ENCODE measurements around the gene SMIM44.
"Not testable (repeated sequence)": the region's sequence is repeated elsewhere in the genome, so short reads cannot be mapped to it uniquely, and the experiment has no call there.

SMIM44 gene

DNA sequence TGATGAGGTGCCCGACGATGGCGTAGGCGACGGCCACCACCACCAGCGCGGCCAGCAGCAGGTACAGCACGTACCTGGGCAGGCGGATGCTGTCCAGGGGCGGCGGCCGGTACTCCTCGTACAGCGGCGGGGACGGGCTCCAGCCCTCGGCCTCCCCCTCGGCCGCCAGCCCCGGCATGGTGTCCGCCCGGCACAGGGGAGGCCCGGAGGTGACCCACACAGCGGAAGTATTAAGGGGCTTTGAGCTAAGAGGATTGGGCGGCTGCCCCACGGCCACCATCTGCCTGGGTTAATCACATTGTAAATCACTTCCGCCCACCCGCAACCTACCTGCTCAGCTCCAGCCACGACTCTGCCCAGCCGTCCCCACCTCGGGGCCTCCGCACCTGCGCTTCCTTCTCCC lies at the start of gene SMIM44:
Gene SMIM44, minus strand, starts transcription at position 216 of the 403 bp plus-strand sequence. Its CDS starts 38 bp downstream, at position 178.
- DNase-seq (ENCODE audit: low read depth in 2 of 2), result no peak

DNA sequence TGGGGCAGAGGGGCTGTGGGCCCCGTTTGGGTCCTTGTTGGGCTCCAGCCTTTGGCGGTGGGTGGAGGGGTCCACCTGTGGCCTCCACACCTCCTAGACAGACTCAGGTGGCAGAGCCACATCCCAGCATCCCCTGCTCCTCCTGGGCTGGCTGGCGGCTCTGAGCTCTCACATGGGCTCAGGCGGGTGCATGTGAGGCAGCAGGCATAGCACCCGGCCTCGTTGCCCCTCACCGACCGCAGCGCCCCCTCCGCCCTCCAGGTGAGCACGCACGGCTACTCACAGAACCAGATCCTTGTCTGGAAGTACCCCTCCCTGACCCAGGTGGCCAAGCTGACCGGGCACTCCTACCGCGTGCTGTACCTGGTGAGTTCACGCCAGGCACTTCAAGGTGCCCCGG lies 49.8 kb upstream of the SMIM44 start:
- no peak for DNase-seq (ENCODE audit: low read depth in 2 of 2)

DNA sequence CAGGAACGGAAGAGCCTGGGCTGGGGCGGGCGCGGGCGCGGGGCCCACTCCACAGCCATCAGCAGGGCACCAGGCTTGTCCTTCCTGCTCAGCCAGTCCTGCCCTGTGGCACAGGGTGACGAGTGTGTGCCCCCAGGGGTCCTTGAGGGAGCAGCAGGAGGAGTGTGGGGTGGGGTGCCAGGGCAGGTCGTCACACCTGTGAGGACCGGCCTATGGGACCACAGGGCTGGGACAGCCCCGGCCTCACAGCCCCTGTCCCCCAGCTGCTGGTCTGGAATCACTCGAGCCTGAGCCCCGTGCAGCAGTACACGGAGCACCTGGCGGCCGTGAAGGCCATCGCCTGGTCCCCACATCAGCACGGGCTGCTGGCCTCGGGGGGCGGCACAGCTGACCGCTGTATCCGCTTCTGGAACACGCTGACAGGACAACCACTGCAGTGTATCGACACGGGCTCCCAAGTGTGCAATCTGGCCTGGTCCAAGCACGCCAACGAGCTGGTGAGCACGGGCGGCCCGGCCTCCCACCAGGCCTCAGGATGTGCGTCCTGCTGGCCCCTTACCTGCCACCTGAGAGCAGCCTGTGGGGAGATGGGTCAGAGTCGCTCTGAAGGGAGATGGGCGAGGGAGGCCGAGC lies 49.0 kb upstream of the SMIM44 start:
- DNase-seq (ENCODE audit: low read depth in 2 of 2), result no peak

DNA sequence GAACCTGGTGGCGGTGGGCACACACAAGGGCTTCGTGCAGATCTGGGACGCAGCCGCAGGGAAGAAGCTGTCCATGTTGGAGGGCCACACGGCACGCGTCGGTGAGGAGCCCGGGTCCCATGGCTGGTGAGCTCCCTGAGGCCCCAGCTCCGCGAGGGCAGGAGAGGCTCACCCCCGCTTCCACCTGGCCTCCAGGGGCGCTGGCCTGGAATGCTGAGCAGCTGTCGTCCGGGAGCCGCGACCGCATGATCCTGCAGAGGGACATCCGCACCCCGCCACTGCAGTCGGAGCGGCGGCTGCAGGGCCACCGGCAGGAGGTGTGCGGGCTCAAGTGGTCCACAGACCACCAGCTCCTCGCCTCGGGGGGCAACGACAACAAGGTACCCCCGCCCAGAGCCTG lies 48.5 kb upstream of the SMIM44 start:
- DNase-seq (ENCODE audit: low read depth in 2 of 2), result no peak

DNA sequence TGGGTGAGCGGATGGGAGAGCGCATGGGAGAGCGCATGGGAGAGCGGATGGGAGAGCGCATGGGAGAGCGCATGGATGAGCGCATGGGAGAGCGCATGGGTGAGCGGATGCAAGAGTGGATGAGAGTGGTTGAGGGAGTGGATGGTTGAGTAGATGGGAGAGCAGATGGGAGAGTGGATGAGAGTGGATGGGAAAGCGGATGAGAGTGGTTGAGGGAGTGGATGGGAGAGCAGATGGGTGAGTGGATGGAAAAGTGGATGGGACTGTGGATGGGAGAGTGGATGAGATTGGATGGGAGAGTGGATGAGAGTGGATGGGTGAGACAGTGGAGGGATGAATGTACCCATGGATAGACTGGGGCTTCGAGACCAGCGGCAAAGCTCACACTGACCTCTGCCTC lies 47.1 kb upstream of the SMIM44 start:
- no peak for DNase-seq (ENCODE audit: low read depth in 2 of 2)

DNA sequence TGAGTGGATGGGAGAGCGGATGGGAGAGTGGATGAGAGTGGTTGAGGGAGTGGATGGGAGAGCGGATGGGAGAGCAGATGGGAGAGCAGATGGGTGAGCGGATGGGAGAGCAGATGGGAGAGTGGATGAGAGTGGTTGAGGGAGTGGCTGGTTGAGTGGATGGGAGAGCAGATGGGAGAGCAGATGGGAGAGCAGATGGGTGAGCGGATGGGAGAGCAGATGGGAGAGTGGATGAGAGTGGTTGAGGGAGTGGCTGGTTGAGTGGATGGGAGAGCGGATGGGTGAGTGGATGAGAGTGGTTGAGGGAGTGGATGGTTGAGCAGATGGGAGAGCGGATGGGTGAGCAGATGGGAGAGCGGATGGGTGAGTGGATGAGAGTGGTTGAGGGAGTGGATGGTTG lies 46.1 kb upstream of the SMIM44 start:
- DNase-seq (ENCODE audit: low read depth in 2 of 2), result not testable (repeated sequence)

DNA sequence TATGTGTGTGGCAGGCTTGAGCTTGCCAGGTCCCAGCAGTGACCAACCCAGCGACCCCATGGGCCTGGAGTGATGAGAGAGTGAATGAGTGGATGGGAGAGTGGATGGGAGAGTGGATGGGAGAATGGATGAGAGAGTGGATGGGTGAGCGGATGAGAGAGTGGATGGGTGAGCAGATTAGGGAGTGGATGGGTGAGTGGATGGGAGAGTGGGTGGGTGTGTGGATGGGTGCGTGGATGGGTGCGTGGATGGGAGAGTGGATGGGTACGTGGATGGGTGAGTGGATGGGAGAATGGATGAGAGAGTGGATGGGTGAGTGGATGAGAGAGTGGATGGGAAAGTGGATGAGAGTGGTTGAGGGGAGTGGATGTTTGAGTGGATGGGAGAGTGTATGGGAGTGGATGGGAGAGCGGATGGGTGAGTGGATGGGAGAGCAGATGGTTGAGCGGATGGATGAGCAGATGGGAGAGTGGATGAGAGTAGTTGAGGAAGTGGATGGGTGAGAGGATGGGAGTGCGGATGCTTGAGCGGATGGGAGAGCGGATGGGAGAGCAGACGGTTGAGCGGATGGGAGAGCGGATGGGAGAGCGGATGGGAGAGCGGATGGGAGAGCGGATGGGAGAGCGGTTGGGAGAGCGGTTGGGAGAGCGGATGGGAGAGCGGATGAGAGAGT lies 45.4 kb upstream of the SMIM44 start:
- no peak for DNase-seq (ENCODE audit: low read depth in 2 of 2)

DNA sequence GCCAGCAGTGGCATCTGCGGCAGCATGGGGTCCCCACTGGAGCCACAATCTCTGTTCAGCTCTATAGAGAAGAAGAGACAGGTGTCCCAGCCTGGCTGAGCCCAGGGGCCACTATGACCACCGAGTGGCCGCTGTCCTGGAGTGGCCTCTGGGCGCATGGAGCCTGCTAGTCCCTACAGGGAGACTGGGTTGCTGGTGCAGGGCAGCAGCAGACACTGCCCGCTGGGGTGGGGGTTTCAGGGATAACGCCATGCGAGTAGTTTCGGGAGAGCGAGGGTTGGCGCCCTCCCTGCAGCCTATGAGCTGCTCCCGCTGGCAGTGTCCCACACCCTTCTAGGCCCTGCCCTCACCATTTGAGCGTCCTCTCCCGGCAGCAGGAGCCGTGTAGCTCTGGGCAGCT lies 44.8 kb upstream of the SMIM44 start:
- DNase-seq (ENCODE audit: low read depth in 2 of 2), result no peak

DNA sequence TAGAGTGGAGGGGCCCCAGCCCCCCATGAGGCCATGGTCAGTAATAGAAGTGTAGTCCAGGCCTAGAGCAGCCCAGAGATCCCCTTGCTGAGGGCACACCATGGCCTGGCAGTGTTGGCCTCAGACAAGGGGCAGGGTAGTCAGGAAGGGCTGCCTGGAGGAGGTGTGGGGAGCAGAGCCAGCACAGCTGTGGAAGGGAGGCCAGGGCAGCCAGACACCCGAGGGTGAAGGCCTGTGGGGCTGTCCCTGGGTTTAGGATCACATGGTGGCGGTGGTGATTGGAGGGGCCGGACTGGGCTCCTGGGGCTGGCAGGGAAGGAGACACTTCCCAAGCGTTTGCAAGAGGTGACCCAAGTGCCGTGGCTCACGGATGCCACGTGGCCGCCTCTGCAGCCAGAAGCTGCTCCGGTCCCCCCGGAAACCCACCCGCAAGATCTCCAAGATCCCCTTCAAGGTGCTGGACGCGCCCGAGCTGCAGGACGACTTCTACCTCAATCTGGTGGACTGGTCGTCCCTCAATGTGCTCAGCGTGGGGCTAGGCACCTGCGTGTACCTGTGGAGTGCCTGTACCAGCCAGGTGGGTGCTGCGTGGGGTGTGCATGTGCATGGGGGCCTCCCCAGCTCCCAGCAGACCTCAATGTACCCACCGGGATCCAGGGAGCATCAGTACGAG lies 44.1 kb upstream of the SMIM44 start:
- no peak for DNase-seq (ENCODE audit: low read depth in 2 of 2)

DNA sequence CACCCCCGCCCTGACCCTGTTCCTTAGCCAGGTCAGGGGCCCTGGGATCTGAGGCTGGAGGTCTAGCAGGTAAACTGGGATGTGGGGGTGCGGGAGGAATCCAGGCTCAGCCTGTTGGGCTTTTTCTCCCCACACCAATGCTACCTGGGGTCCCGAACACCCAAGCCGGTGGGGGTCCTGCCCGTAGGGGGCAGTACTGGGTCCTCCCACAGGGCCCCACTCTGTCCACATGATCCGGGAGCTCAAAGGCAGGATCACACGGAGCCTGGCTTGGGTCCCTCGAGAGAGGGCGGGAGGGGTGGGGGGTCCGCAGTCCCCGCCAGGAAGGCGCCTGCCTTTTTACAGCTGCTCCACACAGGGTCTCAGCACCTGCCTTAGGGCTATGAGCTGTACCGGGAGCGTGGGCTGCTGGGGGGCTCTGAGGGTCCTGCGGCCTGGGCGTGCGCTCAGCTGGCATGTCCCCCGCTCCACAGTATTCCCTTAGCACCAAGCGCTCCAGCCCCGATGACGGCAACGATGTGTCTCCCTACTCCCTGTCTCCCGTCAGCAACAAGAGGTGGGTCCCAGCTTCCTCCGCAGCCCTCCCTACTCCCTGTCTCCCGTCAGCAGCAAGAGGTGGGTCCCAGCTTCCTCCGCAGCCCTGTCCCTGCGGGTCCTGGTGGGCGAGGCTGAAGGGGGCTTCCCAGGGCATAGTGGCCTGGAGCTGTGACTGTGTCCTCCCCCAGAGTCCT lies 43.4 kb upstream of the SMIM44 start:
- DNase-seq (ENCODE audit: low read depth in 2 of 2), result no peak

DNA sequence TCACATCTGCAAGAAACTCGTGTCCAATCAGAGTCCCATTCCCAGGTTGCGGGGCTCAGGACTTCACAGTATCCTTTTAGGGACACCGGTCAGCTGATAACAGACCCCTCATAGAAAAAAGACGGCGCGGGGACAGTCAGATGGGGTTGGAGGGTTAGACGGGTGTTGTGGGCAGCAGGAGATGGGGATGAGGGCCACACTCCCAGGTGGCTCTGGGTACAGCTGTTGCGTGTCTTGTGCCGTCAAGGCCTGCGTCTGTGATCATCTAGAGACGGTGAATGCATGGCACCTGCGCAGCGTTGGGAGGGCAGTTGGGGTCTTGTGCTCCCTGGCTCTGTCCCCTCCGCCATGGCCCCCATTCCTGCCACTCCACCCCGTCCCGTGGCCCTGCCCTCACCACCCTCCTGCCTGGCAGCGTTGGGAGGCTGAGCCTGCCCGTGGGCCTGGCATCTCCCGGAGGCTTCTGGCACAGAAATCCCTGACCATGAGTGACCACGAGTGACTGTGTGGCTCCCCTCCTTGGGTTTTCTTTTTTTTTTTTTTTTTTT lies 41.7 kb upstream of the SMIM44 start:
- DNase-seq (ENCODE audit: low read depth in 2 of 2), result no peak

DNA sequence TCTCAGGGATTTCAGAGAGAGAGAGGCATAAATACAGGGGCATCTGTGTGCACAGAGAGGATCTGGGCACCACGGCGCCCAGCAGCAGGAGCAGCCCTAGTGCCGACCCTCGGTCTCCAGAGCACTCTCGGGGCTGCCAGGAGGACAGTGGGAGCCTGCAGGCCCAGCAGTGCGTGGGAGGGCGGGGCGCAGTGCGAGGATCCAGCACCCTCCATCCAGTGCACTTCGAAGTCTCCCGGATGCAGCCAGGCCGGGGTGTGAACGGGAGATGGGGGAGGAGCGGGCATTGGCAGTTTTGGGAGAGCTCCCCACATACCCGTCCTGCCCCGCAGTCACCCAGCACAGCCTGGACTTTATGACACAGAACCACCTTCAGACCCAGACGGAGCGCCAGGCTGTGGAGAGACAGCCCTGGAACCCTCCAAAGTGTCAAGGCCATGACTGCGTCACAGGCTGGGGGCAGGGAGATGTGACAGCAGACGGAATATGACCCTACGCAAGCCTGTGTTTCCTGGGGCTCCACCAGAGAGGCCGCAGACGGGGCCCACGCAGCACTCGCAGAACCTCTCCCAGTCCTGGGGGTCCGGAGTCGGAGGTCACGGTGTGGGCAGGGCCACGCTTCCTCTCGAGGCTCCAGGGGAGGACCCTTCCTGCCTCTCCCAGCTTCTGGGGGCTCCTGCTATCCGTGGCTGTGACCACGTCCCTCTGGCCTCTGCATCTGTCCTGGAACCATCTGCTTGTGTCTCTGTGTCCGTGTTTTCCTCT lies 41.0 kb upstream of the SMIM44 start:
- DNase-seq (ENCODE audit: low read depth in 2 of 2), result no peak

DNA sequence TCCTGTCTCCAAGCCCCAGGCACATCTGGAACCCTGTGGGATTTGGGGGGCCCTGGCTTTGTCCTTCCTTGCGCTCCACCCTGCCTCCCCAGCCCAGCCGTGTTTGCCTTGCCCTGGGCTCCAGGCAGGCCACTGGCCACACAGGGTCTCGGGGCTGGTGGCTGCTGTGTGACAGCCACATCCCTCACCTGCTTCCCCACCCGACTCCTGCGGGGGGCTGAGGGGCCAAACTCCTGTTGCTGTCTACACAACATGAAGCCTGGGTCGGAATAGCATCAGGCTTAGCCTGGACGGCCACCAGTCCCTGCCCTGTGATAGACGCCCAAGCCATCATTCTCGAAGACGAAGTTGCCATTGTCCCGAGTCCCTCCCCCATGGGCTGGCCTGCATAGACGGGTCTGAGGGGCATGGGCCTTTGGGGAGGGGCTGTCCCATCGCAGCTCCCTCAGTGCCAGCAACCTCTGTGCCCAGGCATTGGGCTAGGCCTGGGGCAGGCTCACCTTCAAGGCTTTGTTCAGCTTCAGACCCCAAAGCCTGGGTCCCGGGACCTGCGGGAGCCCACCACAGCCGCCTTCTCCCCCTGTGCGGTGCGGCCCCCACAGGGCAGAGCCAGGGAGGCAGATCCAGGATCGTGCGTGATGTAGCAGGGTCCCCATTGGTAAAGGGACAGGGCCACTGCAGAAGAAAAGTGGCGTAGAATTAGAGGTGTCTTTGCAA lies 40.3 kb upstream of the SMIM44 start:
- DNase-seq (ENCODE audit: low read depth in 2 of 2), result no peak

DNA sequence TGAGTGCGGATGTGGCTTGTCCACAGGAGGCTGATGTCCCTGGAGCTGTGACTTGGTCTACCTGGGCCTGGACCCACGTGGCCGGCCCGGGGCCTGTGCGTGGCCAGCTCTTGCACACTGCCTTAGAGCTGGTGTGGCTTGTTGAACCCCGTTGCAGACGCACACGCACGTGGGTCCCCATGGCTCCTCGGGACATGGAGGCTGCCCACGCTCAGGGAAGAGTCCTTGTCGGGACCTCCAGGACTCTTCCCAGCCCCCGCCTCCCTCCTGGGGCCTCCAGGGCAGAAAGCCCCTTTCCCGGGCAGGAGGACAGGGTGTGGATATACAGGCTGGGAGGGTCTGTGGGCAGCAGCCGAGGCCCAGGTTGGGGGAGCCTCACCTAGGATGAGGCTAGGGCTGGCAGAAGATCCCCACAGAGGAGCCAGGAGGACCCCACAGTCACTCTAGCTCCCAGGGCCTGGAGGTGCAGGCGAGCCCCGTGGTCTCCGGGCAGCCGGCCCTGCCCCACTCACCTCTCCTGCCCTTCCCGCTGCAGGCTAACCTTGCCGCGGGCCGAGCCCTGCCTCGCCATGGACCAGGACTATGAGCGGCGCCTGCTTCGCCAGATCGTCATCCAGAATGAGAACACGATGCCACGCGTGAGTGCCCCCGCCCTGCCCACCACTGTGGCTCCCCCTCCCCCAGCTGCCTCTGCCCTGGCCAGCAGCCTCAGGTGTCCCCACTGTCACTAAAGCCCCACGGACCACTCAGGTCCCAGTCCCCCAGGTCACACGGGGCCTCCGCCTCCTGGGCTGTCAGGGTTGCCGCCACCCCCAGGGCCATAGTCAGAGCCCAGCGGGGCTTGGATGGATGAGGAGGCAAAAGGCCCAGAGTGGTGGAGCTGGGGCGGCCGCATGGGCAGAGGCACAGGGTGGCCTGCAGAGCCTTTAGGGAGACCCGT lies 39.5 kb upstream of the SMIM44 start:
- no peak for DNase-seq (ENCODE audit: low read depth in 2 of 2)

DNA sequence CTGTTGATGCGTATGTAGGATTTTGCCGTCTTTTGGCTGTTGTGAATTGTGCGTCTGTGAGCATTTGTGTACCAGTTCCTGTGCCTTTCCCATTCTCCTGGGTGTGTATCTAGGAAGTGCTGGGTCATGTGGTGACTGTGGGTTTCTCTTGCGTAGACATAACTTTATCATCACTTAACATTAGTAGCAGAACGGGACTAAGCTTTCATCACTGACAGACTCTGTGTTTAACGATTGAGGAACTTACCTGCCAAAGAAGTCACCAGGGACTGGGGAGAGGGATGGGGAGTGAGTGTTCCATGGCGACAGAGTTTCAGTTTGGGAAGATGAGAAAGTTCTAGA lies 37.8 kb upstream of the SMIM44 start:
- no peak for DNase-seq (ENCODE audit: low read depth in 2 of 2)

DNA sequence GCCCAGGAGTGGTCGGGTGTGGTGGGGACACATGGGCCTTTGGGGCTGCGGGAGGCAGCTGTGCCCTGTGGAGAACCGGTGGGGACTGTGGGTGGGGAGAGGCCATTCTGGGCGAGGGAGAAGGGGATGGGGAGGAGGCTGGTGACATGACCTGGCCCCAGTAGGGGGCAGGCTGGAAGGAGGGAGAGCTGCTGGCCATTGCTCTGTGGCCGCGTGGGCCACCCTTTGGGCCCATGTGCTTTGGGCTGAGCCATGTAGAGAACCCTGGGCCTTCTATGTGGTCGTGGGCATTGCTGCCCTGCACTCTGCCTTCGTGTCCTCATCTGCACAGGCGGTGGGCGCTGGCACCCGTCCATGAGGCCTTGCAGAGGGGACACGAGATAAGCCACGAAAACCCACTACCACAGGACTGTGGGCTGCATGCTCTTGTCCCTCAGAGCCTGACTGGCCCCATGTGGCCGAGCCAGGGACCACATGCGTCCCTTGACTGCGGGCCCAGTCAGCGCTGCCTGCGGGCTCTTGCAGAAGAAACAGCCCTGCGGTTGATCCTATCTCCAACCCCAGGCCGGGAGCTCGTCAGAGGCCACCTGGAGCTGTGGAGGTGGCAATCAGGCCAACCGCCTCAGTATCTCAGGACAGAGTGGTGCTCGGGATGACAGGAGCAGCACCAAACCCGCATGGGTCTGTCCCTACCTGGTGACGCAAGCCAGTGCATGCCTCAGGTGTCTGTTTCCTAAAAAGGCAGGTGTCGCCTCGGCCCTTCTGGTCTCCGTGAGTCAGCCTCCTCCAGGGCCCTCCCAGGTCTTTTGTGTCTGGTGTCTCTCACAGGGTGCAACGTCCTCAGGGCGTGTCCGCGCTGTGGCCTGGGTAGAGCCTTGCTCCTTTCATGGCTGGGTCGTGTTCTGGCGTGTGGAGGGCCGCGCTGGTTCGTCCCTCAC lies 37.2 kb upstream of the SMIM44 start:
- DNase-seq (ENCODE audit: low read depth in 2 of 2), result no peak

DNA sequence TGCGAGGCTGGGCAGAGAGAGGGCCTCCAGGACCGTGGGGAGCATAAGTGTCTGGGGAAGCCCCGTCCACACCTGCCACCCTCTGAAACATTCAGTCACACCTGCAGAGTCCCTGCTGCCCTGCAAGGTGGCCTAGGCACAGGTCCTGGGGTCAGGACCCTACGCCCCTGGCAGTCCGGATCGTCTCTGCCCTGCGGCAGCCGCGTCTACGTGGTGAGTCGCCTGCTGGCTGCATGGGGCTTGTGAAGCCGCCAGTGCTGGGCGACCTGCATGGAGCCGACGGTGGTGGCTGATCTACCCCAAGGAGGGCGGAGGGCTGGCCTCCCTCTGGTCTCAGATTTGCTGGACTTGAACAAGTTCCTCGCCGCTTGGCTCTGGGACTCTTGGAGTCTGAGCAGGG lies 35.9 kb upstream of the SMIM44 start:
- no peak for DNase-seq (ENCODE audit: low read depth in 2 of 2)

DNA sequence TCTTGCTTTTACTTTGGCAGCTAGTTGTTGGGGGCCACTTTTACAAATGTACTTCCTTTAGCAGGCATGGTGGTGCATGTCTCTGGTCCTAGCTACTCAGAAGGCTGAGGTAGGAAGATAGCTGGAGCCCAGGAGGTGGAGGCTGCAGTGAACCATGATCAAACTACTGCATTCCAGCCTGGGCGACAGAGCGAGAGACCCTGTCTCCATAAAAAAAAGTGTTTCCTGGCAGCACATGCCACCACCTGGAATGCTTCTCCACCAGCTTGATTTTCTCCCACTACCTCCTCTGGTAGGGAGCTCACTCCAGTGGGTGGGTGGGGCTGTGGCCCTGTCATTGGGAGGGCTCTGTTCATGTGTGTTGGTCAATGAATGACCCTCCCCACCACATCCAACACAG lies 35.4 kb upstream of the SMIM44 start:
- no peak for DNase-seq (ENCODE audit: low read depth in 2 of 2)

DNA sequence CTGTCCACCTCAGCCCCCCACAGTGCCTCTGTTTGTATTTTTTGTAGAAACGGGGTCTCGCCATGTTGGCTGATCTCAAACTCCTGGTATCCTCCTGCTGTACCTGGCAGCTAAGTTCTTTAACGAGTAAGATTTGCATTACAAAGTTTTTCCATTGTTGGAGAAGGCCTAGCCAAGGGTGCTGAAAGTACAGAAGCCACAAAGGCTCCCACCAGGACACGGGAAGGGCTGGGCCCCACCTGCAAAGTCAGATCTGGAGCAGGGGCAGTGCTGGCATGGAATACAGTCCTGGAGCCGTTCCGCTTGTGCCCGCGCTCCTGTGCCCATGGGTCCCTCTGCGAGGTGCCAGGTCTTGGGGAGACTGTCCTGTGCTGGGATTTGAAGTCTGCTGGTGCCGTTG lies 35.0 kb upstream of the SMIM44 start:
- no peak for DNase-seq (ENCODE audit: low read depth in 2 of 2)

All from fibroblast of skin of left quadriceps (primary cell).